Ishikawa (cell line): Measurements from ENCODE around the gene NME2.

ENCODE experiments used
- CREB1 ChIP-seq: IDR thresholded peaks from 2 replicates; pipeline ENCODE4 v1.6.1; 2012; ENCODE audit warnings: low read depth
- EP300 ChIP-seq: IDR thresholded peaks from 2 replicates; pipeline ENCODE4 v1.6.1; 2012; ENCODE audit warnings: borderline replicate concordance
- FOXM1 ChIP-seq: IDR thresholded peaks from 2 replicates; pipeline ENCODE4 v1.6.1; 2012; ENCODE audit warnings: low read depth, borderline replicate concordance
- NFIC ChIP-seq: IDR thresholded peaks from 2 replicates; pipeline ENCODE4 v1.6.1; 2012
- YY1 ChIP-seq: IDR thresholded peaks from 2 replicates; pipeline ENCODE4 v1.6.1; 2012; ENCODE audit warnings: low read depth
- ZBTB7A ChIP-seq: IDR thresholded peaks from 2 replicates; pipeline ENCODE4 v1.6.1; 2012; ENCODE audit warnings: low read depth
- TF ChIP-seq, protein P1 (sequence below): IDR thresholded peaks from 2 replicates; pipeline ENCODE4 v1.6.1; 2012
- TF ChIP-seq, protein P2 (sequence below): IDR thresholded peaks from 2 replicates; pipeline ENCODE4 v1.6.1; 2012; ENCODE audit warnings: low read depth, mild to moderate bottlenecking

DNA sequence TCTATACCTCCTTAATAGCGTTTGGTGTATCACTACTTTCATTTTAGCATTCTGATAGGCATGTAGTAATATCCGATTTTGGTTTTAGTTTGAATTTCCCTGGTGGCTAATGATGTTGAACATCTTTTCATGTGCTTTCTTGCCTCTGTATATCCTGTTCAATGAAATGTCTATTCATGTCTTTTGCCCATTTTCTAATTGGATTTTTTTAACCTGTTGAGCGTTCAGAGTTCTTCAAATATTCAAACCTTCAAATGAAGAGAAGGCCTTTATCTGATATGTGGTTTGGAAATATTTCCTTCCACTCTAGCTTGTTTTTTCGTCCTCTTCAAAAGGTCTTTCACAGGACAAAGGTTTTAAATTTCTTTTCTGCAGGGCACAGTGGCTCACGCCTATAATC lies 15.3 kb upstream of the NME2 start:
- TF ChIP-seq EP300: no peak
- no peak for TF ChIP-seq ZBTB7A
- TF ChIP-seq, protein P1, sequence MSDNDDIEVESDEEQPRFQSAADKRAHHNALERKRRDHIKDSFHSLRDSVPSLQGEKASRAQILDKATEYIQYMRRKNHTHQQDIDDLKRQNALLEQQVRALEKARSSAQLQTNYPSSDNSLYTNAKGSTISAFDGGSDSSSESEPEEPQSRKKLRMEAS: no peak
- no peak for TF ChIP-seq CREB1
- no peak for TF ChIP-seq NFIC
- no peak for TF ChIP-seq YY1
- TF ChIP-seq, protein P2, sequence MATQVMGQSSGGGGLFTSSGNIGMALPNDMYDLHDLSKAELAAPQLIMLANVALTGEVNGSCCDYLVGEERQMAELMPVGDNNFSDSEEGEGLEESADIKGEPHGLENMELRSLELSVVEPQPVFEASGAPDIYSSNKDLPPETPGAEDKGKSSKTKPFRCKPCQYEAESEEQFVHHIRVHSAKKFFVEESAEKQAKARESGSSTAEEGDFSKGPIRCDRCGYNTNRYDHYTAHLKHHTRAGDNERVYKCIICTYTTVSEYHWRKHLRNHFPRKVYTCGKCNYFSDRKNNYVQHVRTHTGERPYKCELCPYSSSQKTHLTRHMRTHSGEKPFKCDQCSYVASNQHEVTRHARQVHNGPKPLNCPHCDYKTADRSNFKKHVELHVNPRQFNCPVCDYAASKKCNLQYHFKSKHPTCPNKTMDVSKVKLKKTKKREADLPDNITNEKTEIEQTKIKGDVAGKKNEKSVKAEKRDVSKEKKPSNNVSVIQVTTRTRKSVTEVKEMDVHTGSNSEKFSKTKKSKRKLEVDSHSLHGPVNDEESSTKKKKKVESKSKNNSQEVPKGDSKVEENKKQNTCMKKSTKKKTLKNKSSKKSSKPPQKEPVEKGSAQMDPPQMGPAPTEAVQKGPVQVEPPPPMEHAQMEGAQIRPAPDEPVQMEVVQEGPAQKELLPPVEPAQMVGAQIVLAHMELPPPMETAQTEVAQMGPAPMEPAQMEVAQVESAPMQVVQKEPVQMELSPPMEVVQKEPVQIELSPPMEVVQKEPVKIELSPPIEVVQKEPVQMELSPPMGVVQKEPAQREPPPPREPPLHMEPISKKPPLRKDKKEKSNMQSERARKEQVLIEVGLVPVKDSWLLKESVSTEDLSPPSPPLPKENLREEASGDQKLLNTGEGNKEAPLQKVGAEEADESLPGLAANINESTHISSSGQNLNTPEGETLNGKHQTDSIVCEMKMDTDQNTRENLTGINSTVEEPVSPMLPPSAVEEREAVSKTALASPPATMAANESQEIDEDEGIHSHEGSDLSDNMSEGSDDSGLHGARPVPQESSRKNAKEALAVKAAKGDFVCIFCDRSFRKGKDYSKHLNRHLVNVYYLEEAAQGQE: no peak
- TF ChIP-seq FOXM1: no peak
